ENCODE data around the gene CDC42BPA.
"Not testable (repeated sequence)": the region's sequence is repeated elsewhere in the genome, so short reads cannot be mapped to it uniquely, and the experiment has no call there.

Gene CDC42BPA

DNA sequence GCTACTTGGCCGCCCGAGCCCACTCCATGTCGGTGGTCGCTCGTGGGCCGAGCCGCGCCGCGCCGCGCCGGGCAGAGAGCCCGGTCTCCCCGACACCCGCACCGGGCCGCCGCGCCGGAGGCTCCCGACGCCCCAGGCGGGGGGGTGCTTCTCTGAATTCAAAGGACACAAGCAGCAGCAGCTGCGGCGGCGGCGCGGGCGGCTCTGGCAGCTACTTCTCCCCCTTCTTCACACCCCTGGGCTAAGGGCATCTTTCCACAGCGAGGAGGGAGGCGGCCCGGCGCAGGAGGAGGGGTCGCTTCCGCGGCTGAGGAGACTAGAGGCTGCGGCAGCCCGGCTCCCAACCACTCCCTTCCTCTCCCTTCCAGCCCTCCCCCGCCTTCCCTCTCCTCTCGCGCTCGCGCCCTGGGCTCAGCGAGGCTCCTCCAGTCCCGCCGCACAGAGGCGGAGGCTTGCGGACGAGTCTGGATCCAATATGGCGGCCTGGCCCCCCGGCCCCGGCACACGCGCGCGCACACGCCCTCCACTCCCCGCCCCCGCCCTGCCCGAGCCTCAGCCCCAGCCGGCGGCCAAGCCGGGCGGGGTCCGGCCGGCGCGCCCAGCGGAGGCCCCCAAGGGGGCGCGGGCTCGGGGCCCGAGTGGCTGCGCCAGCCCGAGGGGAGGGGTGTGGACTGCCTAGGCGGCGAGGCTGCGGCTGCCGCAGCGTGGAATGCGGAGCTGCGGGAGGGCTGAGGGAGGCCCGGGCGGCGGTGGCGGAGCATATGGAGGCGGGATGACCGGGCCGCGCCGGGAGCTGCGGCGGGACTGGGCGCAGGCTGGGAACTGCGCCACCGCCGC lies at the start of gene CDC42BPA:
CDC42BPA (minus strand) TSS at position 477 of the 837 bp plus-strand sequence. CDS start 1,310 bp downstream, outside the sequence.
- DNase-seq, result peak; percentile 4 to 14

GRCh38 chr1:227368009-227368408 lies 49.7 kb upstream of the CDC42BPA start:
- DNase-seq, result no peak

- DNase-seq, result no peak
Observed at GRCh38 chr1:227365473-227366431, 47.5 kb upstream of the CDC42BPA start.

DNA sequence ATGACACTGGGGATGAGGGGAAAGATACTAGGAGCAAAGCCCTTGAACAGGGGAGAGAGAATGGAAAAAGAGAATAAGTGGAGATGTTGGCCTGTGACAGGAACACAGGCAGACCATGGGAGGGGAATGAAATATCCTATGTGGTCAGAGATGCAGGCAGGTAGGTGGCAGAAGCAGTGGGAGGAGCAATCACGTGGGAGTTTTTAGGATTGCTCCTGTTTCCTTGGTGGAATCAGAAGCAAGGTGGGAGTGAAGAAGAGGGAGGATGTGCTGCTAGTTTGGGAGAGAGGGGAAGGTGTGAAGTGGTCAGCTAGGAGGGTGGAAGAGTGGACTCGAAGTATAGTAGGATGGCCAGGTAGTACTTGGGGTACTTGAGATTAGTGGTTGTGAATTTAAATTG lies 46.4 kb upstream of the CDC42BPA start:
- no peak for DNase-seq

- DNase-seq, result no peak
Observed at GRCh38 chr1:227363825-227364224, 45.5 kb upstream of the CDC42BPA start.

DNA sequence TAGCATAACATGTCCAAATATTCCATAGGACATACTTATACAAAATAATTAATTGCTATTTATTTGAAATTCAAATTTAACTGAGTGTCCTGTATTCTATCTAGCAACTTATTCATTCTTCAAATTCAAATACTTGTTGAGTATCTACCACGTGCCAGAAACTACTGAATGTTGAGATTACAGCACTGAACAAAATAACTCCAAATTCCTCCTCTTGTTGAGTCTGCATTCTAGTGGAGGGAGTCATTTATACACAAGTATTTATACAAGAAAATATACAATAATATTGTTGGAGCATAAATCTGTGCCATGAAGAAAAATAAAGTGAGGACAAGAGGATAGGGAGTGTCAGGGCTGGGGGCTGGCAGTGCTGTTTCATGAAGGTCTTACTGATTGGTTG lies 43.7 kb upstream of the CDC42BPA start:
- DNase-seq, result no peak

- no peak for DNase-seq
Observed at GRCh38 chr1:227357927-227358302, 39.6 kb upstream of the CDC42BPA start.

GRCh38 chr1:227357171-227357926 lies 39.1 kb upstream of the CDC42BPA start:
- no peak for DNase-seq

DNA sequence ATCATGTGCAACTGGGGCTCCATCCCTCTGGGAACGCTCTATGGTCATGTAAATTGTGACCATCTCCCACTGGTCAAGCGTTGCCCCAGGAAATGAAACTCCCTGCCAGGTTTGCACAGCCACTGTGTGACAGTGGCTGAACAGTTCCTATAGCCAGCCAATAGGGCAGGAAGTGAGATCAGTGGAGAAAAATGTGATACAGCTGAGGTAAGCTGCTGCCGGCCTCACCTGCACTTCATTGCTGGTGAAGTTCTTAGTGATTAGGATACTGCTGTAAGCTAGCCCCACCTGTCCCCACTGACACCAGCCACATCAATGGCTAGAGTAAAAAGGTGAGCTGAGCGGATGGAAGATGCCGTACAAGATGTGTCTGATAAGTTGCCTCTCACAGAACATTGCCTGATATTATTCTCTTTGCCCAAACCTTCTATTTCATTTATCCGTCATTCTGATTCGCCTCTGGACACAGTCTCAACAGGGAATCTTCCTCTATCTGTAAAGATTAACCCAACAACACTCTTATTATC lies 38.4 kb upstream of the CDC42BPA start:
- DNase-seq, result no peak

GRCh38 chr1:227355542-227356245 lies 37.4 kb upstream of the CDC42BPA start:
- no peak for DNase-seq

- DNase-seq, result no peak
Observed at GRCh38 chr1:227353186-227353585, 34.9 kb upstream of the CDC42BPA start.

- DNase-seq, result not testable (repeated sequence)
Observed at GRCh38 chr1:227352164-227352563, 33.9 kb upstream of the CDC42BPA start.

GRCh38 chr1:227351443-227351842 lies 33.2 kb upstream of the CDC42BPA start:
- no peak for DNase-seq

DNA sequence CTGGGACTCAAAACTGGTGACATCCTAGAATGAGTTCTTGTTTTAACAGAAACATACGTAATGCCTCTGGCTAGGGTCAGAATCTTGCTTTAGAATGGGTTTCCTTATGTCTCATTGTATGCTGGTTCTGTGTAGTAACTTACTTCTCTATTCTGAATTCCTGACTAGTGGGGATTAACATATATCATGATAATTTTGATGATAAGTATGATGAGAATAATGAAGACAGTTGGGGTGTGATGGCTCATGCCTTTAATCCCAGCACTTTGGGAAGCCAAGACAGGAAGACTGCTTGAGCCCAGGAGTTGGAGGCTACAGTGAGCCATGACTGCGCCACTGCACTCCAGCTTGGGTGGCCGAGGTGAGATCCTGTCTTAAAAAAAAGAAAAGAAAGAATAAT lies 31.7 kb upstream of the CDC42BPA start:
- no peak for DNase-seq

DNA sequence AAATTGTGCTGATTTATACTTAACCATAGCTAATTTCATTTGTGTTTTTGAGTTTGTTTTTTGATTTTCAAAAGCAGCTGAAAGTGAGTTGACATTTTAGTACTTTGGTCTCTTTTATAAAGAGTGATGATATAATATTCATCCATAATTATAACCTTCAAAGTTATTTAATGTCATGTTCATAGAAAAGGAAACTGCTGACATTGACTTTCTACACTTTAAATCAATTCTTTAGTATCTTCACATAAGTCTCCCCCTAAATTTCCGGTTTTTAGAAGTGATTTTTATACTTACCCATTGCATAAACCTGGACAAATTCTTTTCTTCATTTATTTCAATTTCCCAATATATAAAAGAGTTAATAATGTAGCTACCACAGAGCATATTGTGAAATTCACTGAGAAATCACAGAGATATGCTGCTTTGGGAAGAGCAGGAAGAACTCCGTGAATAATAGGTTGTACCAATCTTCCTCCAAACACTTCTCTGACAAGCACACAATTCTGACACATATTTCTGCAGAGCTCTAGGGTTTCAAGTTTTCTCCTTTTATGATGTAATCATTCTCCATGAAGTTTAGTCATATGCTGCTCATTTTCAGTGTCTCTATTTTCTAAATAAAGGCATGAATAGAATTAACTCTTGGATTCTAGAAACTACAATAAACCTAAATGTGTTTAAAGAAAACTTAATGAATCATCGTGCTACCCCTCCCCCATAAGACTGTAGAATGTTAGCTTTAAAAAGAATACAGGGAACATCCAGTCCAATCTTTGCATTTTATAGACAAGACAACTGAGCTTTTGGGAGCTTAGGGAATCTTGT lies 25.6 kb upstream of the CDC42BPA start:
- DNase-seq, result no peak

DNA sequence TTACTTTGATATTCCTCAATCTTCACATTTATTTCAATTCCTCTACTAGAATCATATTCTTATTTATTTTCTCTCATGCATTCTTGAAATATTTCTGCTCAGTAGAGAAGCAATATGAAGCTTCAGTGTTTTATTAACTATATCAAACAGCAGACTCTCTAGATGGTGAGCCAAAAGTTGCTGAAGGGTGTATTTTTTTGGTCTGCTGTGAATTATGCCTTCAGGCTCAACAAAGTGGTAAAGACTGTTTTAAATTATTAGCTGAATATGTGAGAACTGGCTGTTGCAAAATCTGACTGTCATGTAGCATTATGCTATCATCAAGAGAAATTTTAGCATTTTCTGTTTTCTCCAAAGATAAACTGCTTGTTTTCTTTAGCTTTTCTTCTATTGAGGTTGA lies 24.9 kb upstream of the CDC42BPA start:
- DNase-seq, result no peak

- no peak for DNase-seq
Observed at GRCh38 chr1:227342075-227342829, 24.0 kb upstream of the CDC42BPA start.

- not testable (repeated sequence) for DNase-seq
Observed at GRCh38 chr1:227336136-227336535, 17.8 kb upstream of the CDC42BPA start.

GRCh38 chr1:227335242-227336020 lies 17.1 kb upstream of the CDC42BPA start:
- DNase-seq, result no peak

Measured in activated CD4-positive, alpha-beta T cell treated with anti-CD3 and anti-CD28 coated beads for 4 hours (primary cell).